Stimulated activated CD8-positive, alpha-beta memory T cell treated with anti-CD3 and anti-CD28 coated beads, Interleukin-7, amount 100 ng/mL, for 4 hours (primary cell): ENCODE measurements around the gene OR2V1.
A peak's percentile ranks its signal among the peaks of the same experiment; 100 is the strongest.
"Not testable (repeated sequence)": the region's sequence is repeated elsewhere in the genome, so short reads cannot be mapped to it uniquely, and the experiment has no call there.

Experiments used
- DNase-seq, 2 donors: peaks; one replicate each; pipeline ENCODE4 v3.0.0-alpha.2; 2020; ENCODE audit warnings: low read depth in 2 of 2

OR2V1 gene

GRCh38 chr5:181160152-181160754 is 29.3 kb upstream of the OR2V1 start:
- DNase-seq, result peak; percentile 70 to 78

- DNase-seq, result peak; percentile 71 to 87
Observed at GRCh38 chr5:181159286-181160151, 28.6 kb upstream of the OR2V1 start.

- no peak for DNase-seq
Observed at GRCh38 chr5:181158869-181159268, 27.9 kb upstream of the OR2V1 start.

GRCh38 chr5:181156758-181157157 is 25.8 kb upstream of the OR2V1 start:
- DNase-seq, result no peak

- DNase-seq, result no peak
Observed at GRCh38 chr5:181153814-181154213, 22.8 kb upstream of the OR2V1 start.

- DNase-seq, result no peak
Observed at GRCh38 chr5:181152406-181152805, 21.4 kb upstream of the OR2V1 start.

- DNase-seq, result no peak
Observed at GRCh38 chr5:181151146-181151545, 20.2 kb upstream of the OR2V1 start.

- no peak for DNase-seq
Observed at GRCh38 chr5:181149806-181150733, 19.1 kb upstream of the OR2V1 start.

GRCh38 chr5:181149355-181149754 is 18.4 kb upstream of the OR2V1 start:
- DNase-seq, result no peak

GRCh38 chr5:181146927-181147636 is 16.1 kb upstream of the OR2V1 start, which contains the start of gene OR2V2:
Gene OR2V2, plus strand, starts transcription at chr5:181147586. Its CDS starts 7,357 bp downstream, at chr5:181154943.
- DNase-seq, result not testable (repeated sequence)

- no peak for DNase-seq
Observed at GRCh38 chr5:181145133-181145532, 14.2 kb upstream of the OR2V1 start.

GRCh38 chr5:181142054-181142453 is 11.1 kb upstream of the OR2V1 start:
- DNase-seq, result no peak

GRCh38 chr5:181140766-181141165 is 9.8 kb upstream of the OR2V1 start:
- no peak for DNase-seq

GRCh38 chr5:181138258-181138657 is 7.3 kb upstream of the OR2V1 start:
- DNase-seq, result no peak

GRCh38 chr5:181136361-181136955 is 5.5 kb upstream of the OR2V1 start:
- no peak for DNase-seq

- DNase-seq, result no peak
Observed at GRCh38 chr5:181134259-181134658, 3.3 kb upstream of the OR2V1 start.

- no peak for DNase-seq
Observed at GRCh38 chr5:181133610-181134231, 2.8 kb upstream of the OR2V1 start.

- DNase-seq, result no peak
Observed at GRCh38 chr5:181133083-181133482, 2.1 kb upstream of the OR2V1 start.

- no peak for DNase-seq
Observed at GRCh38 chr5:181131514-181131913, 545 bp upstream of the OR2V1 start.

- not testable (repeated sequence) for DNase-seq
Observed at GRCh38 chr5:181130081-181130480, 888 bp downstream of the OR2V1 start.

- DNase-seq, result no peak
Observed at GRCh38 chr5:181129601-181130000, 1.4 kb downstream of the OR2V1 start.
